Measurements from ENCODE around the gene ARL3.

DNA sequence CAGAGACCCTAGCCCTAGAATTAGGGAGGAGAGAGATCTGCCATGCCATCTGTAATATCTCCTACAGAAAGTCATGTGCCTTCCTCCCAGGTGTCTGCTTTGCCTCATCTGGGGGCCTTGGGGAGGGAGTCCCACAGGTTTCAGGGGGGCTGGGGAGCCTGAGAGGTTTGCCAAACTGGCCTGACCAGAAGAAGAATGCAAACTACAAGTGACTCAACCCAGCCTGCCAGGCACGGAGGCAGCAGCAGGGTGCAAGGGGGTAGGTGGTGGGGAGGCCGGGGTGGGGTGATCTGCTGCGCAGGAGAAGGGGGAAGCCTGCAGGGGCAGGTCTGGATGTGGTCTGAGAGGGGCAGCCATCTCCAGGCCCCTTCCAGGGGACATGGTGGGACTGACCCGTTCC lies 79.5 kb downstream of the ARL3 start:
- TF ChIP-seq, protein P1, sequence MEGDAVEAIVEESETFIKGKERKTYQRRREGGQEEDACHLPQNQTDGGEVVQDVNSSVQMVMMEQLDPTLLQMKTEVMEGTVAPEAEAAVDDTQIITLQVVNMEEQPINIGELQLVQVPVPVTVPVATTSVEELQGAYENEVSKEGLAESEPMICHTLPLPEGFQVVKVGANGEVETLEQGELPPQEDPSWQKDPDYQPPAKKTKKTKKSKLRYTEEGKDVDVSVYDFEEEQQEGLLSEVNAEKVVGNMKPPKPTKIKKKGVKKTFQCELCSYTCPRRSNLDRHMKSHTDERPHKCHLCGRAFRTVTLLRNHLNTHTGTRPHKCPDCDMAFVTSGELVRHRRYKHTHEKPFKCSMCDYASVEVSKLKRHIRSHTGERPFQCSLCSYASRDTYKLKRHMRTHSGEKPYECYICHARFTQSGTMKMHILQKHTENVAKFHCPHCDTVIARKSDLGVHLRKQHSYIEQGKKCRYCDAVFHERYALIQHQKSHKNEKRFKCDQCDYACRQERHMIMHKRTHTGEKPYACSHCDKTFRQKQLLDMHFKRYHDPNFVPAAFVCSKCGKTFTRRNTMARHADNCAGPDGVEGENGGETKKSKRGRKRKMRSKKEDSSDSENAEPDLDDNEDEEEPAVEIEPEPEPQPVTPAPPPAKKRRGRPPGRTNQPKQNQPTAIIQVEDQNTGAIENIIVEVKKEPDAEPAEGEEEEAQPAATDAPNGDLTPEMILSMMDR (conservative IDR thresholded peaks at IDR 0.05 in 1 of 2, IDR thresholded peaks at IDR 0.05 in 1 of 2; ENCODE audit: low read depth in 1 of 2, low read length in 2 of 2): no peak
- TF ChIP-seq EZH2 (IDR thresholded peaks at IDR 0.05; ENCODE audit: low read length, missing control alignments): no peak
